GM12872 (cell line): ENCODE data around the gene SRGAP3.

Experiments used
- CTCF ChIP-seq: IDR thresholded peaks from 3 replicates; pipeline ENCODE4 v1.5.1; 2011; ENCODE audit warnings: low read depth, mild to moderate bottlenecking, low read length, moderate library complexity; ENCODE audit not compliant: insufficient read depth

SRGAP3 gene

GRCh38 chr3:9007213-9007612 is 242.2 kb downstream of the SRGAP3 start:
- TF ChIP-seq CTCF = no peak

- no peak for TF ChIP-seq CTCF
Measured at GRCh38 chr3:9000041-9000440, 249.4 kb downstream of the SRGAP3 start.

- no peak for TF ChIP-seq CTCF
Measured at GRCh38 chr3:8997151-8997550, 252.3 kb downstream of the SRGAP3 start.

- no peak for TF ChIP-seq CTCF
Measured at GRCh38 chr3:8996681-8997121, 252.7 kb downstream of the SRGAP3 start.

- no peak for TF ChIP-seq CTCF
Measured at GRCh38 chr3:8996216-8996615, 253.2 kb downstream of the SRGAP3 start.

GRCh38 chr3:8994226-8994625 is 255.2 kb downstream of the SRGAP3 start:
- TF ChIP-seq CTCF = no peak

GRCh38 chr3:8993331-8993730 is 256.1 kb downstream of the SRGAP3 start:
- no peak for TF ChIP-seq CTCF

- no peak for TF ChIP-seq CTCF
Measured at GRCh38 chr3:8992854-8993253, 256.6 kb downstream of the SRGAP3 start.
